Esophagus muscularis mucosa (tissue), 4 donors: Measurements from ENCODE around the gene ZNF526. TPM values are rescaled to one million over a fixed set of nuclear protein-coding genes. Genes with fewer than 3 reads are reported as not detected.

Experiments used
- DNase-seq: peaks from one replicate; pipeline ENCODE4 v3.0.0-alpha.2; 2017; ENCODE audit errors: extremely low spot score
- H3K27ac ChIP-seq, 4 donors: fragments of 200-600 bp; sonication (generic); replicated peaks in 1 of 4; 1 replicate in 3 of 4; 2 replicates in 1 of 4; pipeline ENCODE4 v1.5.1; 2016 to 2019; ENCODE audit warnings: mild to moderate bottlenecking in 1 of 4
- H3K27me3 ChIP-seq, 4 donors: fragments of 200-600 bp; sonication (generic); one replicate each; pipeline versions ENCODE4 v1.5.1 to v1.6.0; 2016 to 2019
- H3K36me3 ChIP-seq, 4 donors: fragments of 200-600 bp; sonication (generic); one replicate each; pipeline ENCODE4 v1.5.1; 2016 to 2019
- H3K4me1 ChIP-seq, 4 donors: fragments of 200-600 bp; sonication (generic); one replicate each; pipeline ENCODE4 v1.5.1; 2016 to 2019
- H3K4me3 ChIP-seq, 4 donors: fragments of 200-600 bp; sonication (generic); 1 replicate in 2 of 4; 2 replicates in 2 of 4; pipeline ENCODE4 v1.5.1; 2016 to 2019; ENCODE audit warnings: mild to moderate bottlenecking in 4 of 4, moderate library complexity in 1 of 4
- H3K9me3 ChIP-seq, 4 donors: fragments of 200-600 bp; sonication (generic); 1 replicate in 3 of 4; 2 replicates in 1 of 4; pipeline ENCODE4 v1.5.1; 2016 to 2019
- EP300 ChIP-seq: sonication (generic); formaldehyde crosslinking; IDR thresholded peaks from one replicate; pipeline ENCODE4 v1.6.1; 2017; ENCODE audit warnings: antibody characterized with exemption
- POLR2A ChIP-seq: fragments of 450-650 bp; IDR thresholded peaks from one replicate; pipeline ENCODE4 v1.6.1; 2017; ENCODE audit warnings: antibody characterized with exemption, moderate library complexity, mild to moderate bottlenecking, low read depth
- POLR2AphosphoS5 ChIP-seq, 2 donors: sonication (generic); formaldehyde crosslinking; IDR thresholded peaks; one replicate each; pipeline ENCODE4 v1.6.1; 2017; ENCODE audit warnings: antibody characterized with exemption in 2 of 2
- WGBS: methylation state at CpG from one replicate; pipeline ENCODE4 v1.1.5; 2018; 5-methylcytosine and 5-hydroxymethylcytosine counted together
- intact Hi-C: fragments of 100-400 bp; cut with DNase I; formaldehyde crosslinking; loops from one replicate; pipeline ENCODE4 v1.15.1; 2023
- total RNA-seq, 4 donors: library from RNA; depleted of rRNA; stranded (reverse); fragments of >200 nt; gene quantifications; one replicate each; pipeline versions ENCODE4 v1.1.0 to v1.2.1, GENCODE V29; 2016
- TF ChIP-seq, protein P1 (sequence below), 3 experiments: fragments of 200-600 bp in 2 of 3; fragments of 450-650 bp in 1 of 3; sonication (generic) in 2 of 3; IDR thresholded peaks; one replicate each; pipeline ENCODE4 v1.5.1; 2017 to 2019; ENCODE audit warnings: antibody characterized with exemption in 3 of 3, mild to moderate bottlenecking in 2 of 3, moderate library complexity in 1 of 3

Gene ZNF526
- total RNA-seq, 4 donors from 2014 or later, result 4.3 to 8.6 (median 7.1) TPM

DNA sequence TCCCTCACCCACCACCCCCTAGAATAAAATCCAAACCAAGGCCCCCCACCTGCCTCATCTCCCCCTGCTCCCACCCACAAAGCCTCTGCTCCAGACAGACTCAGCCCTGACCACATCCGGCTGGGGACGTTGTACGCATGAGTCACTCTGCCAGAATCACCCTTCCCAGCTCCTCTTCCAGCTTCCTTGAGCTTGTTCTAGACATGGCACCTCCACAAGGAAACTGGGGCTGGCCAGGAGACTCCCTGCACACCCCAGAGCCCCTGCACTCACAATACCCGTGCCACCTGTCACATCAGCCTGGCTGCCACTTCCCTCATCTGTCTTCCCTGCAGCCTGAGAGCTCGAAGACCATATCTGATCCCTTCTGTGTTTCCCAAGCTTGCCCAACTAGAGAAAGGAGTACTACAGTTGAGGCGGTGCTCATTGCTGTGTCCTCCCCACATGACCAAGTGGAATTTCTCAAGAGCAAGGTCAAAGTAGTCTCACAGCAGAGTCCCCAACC lies 12.3 kb upstream of the ZNF526 start:
- 69% methylated on average over 6 of the region's 6 CpGs for WGBS
- Histone ChIP-seq H3K27ac (no peak overlapping the region), H3K36me3 (peaks cover 56 to 100% (median 91%) of the 10 kb centered on the region in 4 donors), H3K4me1 (peaks cover 0 to 3% (median 0%) of the 10 kb centered on the region in 4 donors), H3K27me3 (no peaks in the 10 kb centered on the region), H3K9me3 (no peaks in the 10 kb centered on the region), H3K4me3 (no peak overlapping the region)
- no peak for TF ChIP-seq EP300
- intact Hi-C loops, result no loop called here
- no peak for DNase-seq

DNA sequence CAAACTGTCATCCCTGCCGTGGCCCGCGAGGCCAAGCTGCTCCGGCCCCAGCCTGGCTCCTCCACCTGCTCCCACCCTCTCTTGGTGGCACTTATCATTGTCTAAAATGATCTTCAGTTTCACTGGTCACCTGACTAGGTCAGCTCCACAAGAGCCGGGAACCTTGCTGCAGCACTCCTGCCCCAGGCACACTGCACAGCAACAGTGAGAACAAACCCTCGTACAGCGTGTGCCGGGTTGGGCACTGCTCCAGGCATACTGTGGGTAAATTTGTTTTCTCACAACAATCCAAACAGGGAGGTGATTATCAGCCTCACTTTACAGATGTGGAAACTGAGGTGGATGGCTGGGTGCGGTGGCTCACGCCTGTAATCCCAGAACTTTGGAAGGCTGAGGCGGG lies 11.5 kb upstream of the ZNF526 start:
- Histone ChIP-seq H3K27ac (no peak overlapping the region), H3K4me3 (no peak overlapping the region), H3K36me3 (peaks cover 54 to 100% (median 87%) of the 10 kb centered on the region in 4 donors), H3K27me3 (no peaks in the 10 kb centered on the region), H3K9me3 (no peaks in the 10 kb centered on the region), H3K4me1 (peaks cover 0 to 6% (median 2%) of the 10 kb centered on the region in 4 donors)
- TF ChIP-seq EP300, result no peak
- TF ChIP-seq, protein P1, sequence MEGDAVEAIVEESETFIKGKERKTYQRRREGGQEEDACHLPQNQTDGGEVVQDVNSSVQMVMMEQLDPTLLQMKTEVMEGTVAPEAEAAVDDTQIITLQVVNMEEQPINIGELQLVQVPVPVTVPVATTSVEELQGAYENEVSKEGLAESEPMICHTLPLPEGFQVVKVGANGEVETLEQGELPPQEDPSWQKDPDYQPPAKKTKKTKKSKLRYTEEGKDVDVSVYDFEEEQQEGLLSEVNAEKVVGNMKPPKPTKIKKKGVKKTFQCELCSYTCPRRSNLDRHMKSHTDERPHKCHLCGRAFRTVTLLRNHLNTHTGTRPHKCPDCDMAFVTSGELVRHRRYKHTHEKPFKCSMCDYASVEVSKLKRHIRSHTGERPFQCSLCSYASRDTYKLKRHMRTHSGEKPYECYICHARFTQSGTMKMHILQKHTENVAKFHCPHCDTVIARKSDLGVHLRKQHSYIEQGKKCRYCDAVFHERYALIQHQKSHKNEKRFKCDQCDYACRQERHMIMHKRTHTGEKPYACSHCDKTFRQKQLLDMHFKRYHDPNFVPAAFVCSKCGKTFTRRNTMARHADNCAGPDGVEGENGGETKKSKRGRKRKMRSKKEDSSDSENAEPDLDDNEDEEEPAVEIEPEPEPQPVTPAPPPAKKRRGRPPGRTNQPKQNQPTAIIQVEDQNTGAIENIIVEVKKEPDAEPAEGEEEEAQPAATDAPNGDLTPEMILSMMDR (IDR thresholded peaks at IDR 0.05), result no peak
- TF ChIP-seq POLR2A, result no peak
- TF ChIP-seq POLR2AphosphoS5 (IDR thresholded peaks at IDR 0.05), result no peak
- WGBS, result 90% methylated on average over 11 of the region's 11 CpGs
- intact Hi-C loops, result no loop called here
- DNase-seq, result no peak

DNA sequence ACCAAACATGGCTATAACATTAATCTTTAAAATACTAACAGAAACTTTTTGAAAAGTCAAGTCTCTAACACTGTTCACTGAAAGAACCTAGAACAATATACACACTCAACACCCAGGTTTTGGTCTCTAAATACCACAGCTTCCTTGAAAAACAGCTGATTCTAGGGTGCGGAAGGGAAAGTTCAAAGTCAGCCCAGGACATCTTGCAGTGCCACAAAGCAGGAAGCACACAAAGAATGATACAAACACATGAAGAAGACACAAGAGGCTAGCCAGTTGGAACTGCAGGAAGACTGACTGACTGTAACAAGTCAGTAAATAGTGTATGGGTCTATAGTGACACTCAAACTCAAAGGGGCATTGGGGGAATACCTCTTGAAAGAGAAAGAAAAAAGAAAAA lies 7.2 kb upstream of the ZNF526 start:
- H3K27ac ChIP-seq, result no peak overlapping the region
- H3K36me3 ChIP-seq, result peaks cover 26 to 77% (median 61%) of the 10 kb centered on the region in 4 donors
- TF ChIP-seq POLR2A (no peak), EP300 (no peak), POLR2AphosphoS5 (IDR thresholded peaks at IDR 0.05) (no peak)
- TF ChIP-seq, protein P1 (IDR thresholded peaks at IDR 0.05), result no peak
- H3K27me3 ChIP-seq, result no peaks in the 10 kb centered on the region
- H3K9me3 ChIP-seq, result no peaks in the 10 kb centered on the region
- 93% methylated on average over 1 of the region's 1 CpG for WGBS
- no peak overlapping the region for H3K4me3 ChIP-seq
- peaks cover 11 to 35% (median 21%) of the 10 kb centered on the region in 4 donors for H3K4me1 ChIP-seq
- no peak for DNase-seq
- intact Hi-C loops, result no loop called here

DNA sequence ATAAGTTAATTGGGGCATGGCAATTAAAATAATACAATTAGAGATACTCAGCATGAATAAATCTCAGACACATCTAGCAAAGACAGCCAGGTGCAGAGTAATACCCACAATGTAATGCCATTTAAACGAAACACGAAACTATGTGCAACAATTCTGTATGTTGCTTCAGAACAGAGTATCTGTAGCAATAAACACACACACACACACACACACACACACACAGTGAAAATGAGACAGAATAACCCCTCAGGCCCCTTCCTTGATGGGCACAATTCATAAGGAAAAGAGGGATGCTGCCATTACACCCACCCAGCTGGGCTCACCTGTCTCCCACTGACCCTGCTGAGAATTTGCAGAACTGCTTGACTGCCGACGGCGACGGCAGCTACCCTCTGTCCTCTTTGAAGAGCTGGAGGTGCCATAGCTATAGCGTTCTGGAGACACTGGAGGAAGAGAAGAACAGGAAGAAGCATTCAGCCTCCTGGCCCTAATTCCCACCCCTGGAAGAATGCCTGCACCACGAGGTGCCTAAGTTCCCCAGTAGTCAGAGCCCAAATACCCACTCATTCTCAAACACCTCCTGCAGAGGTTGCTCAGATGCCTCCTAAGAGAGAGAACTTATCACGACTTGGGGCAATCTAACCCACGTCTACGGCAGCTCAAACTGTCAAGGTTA lies 5.2 kb upstream of the ZNF526 start:
- 97% methylated on average over 9 of the region's 11 CpGs for WGBS
- no peak overlapping the region for H3K4me3 ChIP-seq
- peaks cover 6 to 57% (median 41%) of the 10 kb centered on the region in 4 donors for H3K36me3 ChIP-seq
- H3K27me3 ChIP-seq, result no peaks in the 10 kb centered on the region
- no peak for DNase-seq
- intact Hi-C loops, result no loop called here
- no peaks in the 10 kb centered on the region for H3K9me3 ChIP-seq
- no peak overlapping the region for H3K27ac ChIP-seq
- peaks cover 25 to 54% (median 40%) of the 10 kb centered on the region in 4 donors for H3K4me1 ChIP-seq
- no peak for TF ChIP-seq POLR2A
- TF ChIP-seq, protein P1 (IDR thresholded peaks at IDR 0.05), result no peak
- TF ChIP-seq EP300, result no peak
- no peak for TF ChIP-seq POLR2AphosphoS5 (IDR thresholded peaks at IDR 0.05)

DNA sequence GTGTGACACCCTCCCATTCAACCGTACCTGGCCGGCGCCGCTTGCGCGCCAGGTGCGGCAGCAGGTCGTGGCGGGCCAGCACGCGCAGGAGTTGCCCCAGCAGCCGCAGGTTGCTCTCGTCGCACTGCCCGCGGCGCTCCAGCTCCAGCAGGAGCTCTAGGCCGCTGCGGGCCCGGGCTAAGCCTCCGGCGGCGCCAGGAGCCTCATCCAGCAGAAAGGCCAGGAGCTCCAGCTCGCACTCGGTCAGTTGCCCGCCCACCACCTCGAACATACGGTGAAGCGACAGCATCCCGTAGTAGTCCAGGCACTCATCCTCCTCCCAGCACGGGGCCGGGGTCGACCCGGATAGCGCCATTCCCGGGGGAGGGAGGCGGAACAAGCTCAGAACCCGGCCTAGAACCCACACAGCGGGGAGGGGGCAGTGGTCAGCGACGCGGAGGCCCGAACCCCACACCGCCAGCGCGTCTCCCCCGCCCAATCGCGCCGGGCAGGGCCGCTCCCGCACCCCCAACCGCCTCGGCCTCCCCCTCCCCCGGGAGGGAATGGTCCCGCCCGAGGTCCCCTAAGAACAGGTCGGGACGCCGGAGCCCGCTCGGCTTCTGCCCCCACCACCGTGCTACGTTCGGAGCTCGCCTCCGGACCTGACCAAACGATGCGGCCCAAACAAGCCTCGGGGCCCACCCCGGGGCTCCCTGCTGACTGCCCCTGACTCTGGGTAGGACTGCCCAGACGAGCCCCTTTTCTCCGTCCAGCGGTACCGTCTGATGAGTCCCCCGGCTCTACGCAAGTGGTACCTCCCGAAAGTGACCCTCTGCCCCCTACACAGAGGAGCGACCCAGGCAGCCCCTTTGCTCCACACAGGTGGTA lies 3.2 kb upstream of the ZNF526 start:
- H3K4me1 ChIP-seq, result peaks cover 33 to 68% (median 55%) of the 10 kb centered on the region in 4 donors
- H3K9me3 ChIP-seq, result no peaks in the 10 kb centered on the region
- DNase-seq, result no peak
- H3K27me3 ChIP-seq, result no peaks in the 10 kb centered on the region
- WGBS, result 3% methylated on average over 31 of the region's 79 CpGs
- peaks cover 0 to 37% (median 27%) of the 10 kb centered on the region in 4 donors for H3K36me3 ChIP-seq
- intact Hi-C loops, result no loop called here
- peak overlapping the region; percentile 69 to 94 (median 86) for H3K4me3 ChIP-seq
- H3K27ac ChIP-seq, result peak overlapping the region; percentile 85 to 93 (median 88)
- TF ChIP-seq, protein P1 (IDR thresholded peaks at IDR 0.05), result peak in 1 of 3 experiments; percentile 8
- TF ChIP-seq POLR2AphosphoS5 (IDR thresholded peaks at IDR 0.05) (peak in 1 of 2 donors; percentile 19), POLR2A (no peak), EP300 (no peak)
